Mesenchymal stem cell (in vitro differentiated cells and primary cell): ENCODE data around the gene GRB7.

Source experiments
- DNase-seq: peaks from one replicate; pipeline ENCODE4 v3.0.0-alpha.2; 2013
- H2AFZ ChIP-seq: one replicate; pipeline ENCODE4 v1.6.1; 2013; ENCODE audit warnings: low read depth, mild to moderate bottlenecking, control low read depth, inconsistent platforms, low read length, moderate library complexity
- H2AK5ac ChIP-seq: 2 replicates; pipeline ENCODE4 v1.6.1; 2013; ENCODE audit warnings: low read length, moderate library complexity, mild to moderate bottlenecking, inconsistent platforms; ENCODE audit not compliant: severe bottlenecking
- H2BK120ac ChIP-seq: one replicate; pipeline ENCODE4 v1.6.1; 2013; ENCODE audit warnings: low read depth, mild to moderate bottlenecking, inconsistent platforms, low read length, moderate library complexity
- H2BK12ac ChIP-seq, 2 experiments: one replicate each; pipeline ENCODE4 v1.6.1; 2013; ENCODE audit warnings: inconsistent platforms in 2 of 2, low read length in 2 of 2, mild to moderate bottlenecking in 2 of 2, moderate library complexity in 2 of 2, control low read depth in 1 of 2
- H2BK15ac ChIP-seq: one replicate; pipeline ENCODE4 v1.6.1; 2013; ENCODE audit warnings: mild to moderate bottlenecking, low read depth, inconsistent platforms; ENCODE audit not compliant: poor library complexity, severe bottlenecking
- H2BK5ac ChIP-seq: 2 replicates; pipeline ENCODE4 v1.6.1; 2013; ENCODE audit warnings: low read depth, mild to moderate bottlenecking, low read length, control low read depth, inconsistent platforms; ENCODE audit not compliant: poor library complexity, severe bottlenecking
- H3K14ac ChIP-seq, 2 experiments: one replicate each; pipeline ENCODE4 v1.6.1; 2013; ENCODE audit warnings: inconsistent platforms in 2 of 2, low read length in 2 of 2, control low read depth in 1 of 2, mild to moderate bottlenecking in 1 of 2, moderate library complexity in 1 of 2
- H3K18ac ChIP-seq, 2 experiments: one replicate each; pipeline ENCODE4 v1.6.1; 2013; ENCODE audit warnings: inconsistent platforms in 2 of 2, low read length in 2 of 2, control low read depth in 1 of 2, low read depth in 1 of 2, mild to moderate bottlenecking in 1 of 2
- H3K23ac ChIP-seq, 2 experiments: one replicate each; pipeline ENCODE4 v1.6.1; 2013; ENCODE audit warnings: inconsistent platforms in 2 of 2, low read length in 2 of 2, mild to moderate bottlenecking in 2 of 2, moderate library complexity in 2 of 2, control low read depth in 1 of 2
- H3K27ac ChIP-seq: 2 replicates; pipeline ENCODE4 v1.5.1; 2013; ENCODE audit warnings: mild to moderate bottlenecking, moderate library complexity, low read length, control low read depth, inconsistent platforms; ENCODE audit not compliant: poor library complexity, severe bottlenecking
- H3K27me3 ChIP-seq, 2 experiments: 2 replicates each; pipeline versions ENCODE4 v1.6.1 to v1.7.0; 2013; ENCODE audit warnings: low read length in 2 of 2, mild to moderate bottlenecking in 2 of 2, moderate library complexity in 2 of 2, control low read depth in 1 of 2, inconsistent platforms in 1 of 2; ENCODE audit not compliant: control insufficient read depth in 1 of 2, insufficient read depth in 1 of 2
- H3K36me3 ChIP-seq, 2 experiments: 2 replicates each; pipeline versions ENCODE4 v1.6.1 to v1.7.0; 2013; ENCODE audit warnings: low read length in 2 of 2, control low read depth in 1 of 2, inconsistent platforms in 1 of 2, low read depth in 1 of 2, mild to moderate bottlenecking in 1 of 2; ENCODE audit not compliant: insufficient read depth in 2 of 2, control insufficient read depth in 1 of 2
- H3K4ac ChIP-seq, 2 experiments: one replicate each; pipeline ENCODE4 v1.6.1; 2013; ENCODE audit warnings: inconsistent platforms in 2 of 2, low read length in 2 of 2, mild to moderate bottlenecking in 2 of 2, moderate library complexity in 2 of 2, control low read depth in 1 of 2, low read depth in 1 of 2
- H3K4me1 ChIP-seq: 2 replicates; pipeline ENCODE4 v1.6.1; 2013; ENCODE audit warnings: low read depth, low read length, control low read depth; ENCODE audit not compliant: control insufficient read depth, insufficient read depth
- H3K4me2 ChIP-seq: 2 replicates; pipeline ENCODE4 v1.6.1; 2013; ENCODE audit warnings: low read length, mild to moderate bottlenecking, inconsistent platforms; ENCODE audit not compliant: poor library complexity, severe bottlenecking
- H3K4me3 ChIP-seq, 2 experiments: 2 replicates each; pipeline versions ENCODE4 v1.5.1 to v1.7.0; 2013; ENCODE audit warnings: low read length in 2 of 2, mild to moderate bottlenecking in 2 of 2, control low read depth in 1 of 2, low read depth in 1 of 2; ENCODE audit not compliant: insufficient read depth in 1 of 2
- H3K79me1 ChIP-seq: replicated peaks from 2 replicates; pipeline ENCODE4 v1.6.1; 2013; ENCODE audit warnings: mild to moderate bottlenecking, control low read depth, low read length, inconsistent platforms; ENCODE audit not compliant: poor library complexity, severe bottlenecking
- H3K9ac ChIP-seq: 2 replicates; pipeline ENCODE4 v1.7.0; 2013; ENCODE audit warnings: mild to moderate bottlenecking, low read length, moderate library complexity
- H3K9me3 ChIP-seq: 2 replicates; pipeline ENCODE4 v1.7.0; 2013; ENCODE audit warnings: mild to moderate bottlenecking, low read length; ENCODE audit not compliant: control insufficient read depth
- H4K8ac ChIP-seq: one replicate; pipeline ENCODE4 v1.6.1; 2013; ENCODE audit warnings: inconsistent platforms, mild to moderate bottlenecking, low read length, moderate library complexity
- H4K91ac ChIP-seq: one replicate; pipeline ENCODE4 v1.6.1; 2013; ENCODE audit warnings: mild to moderate bottlenecking, low read length, inconsistent platforms
- WGBS: methylation state at CpG from one replicate; pipeline ENCODE4 v1.1.7; 2013; ENCODE audit warnings: mixed read lengths; 5-methylcytosine and 5-hydroxymethylcytosine counted together

Gene GRB7

GRCh38 chr17:39775031-39775430 lies 37.3 kb downstream of the GRB7 start:
- Histone ChIP-seq H3K18ac (no peak overlapping the region), H4K91ac (no peak overlapping the region), H3K14ac (no peak overlapping the region), H3K9me3 (no peaks in the 10 kb centered on the region), H3K36me3 (no peaks in the 10 kb centered on the region), H3K4me2 (no peak overlapping the region), H2AK5ac (no peak overlapping the region), H3K9ac (no peak overlapping the region), H2AFZ (no peak overlapping the region), H2BK120ac (no peak overlapping the region), H2BK15ac (no peak overlapping the region), H3K4me1 (no peaks in the 10 kb centered on the region), H2BK5ac (no peak overlapping the region), H4K8ac (no peak overlapping the region), H2BK12ac (no peak overlapping the region), H3K27me3 (peaks cover 31 to 76% of the 10 kb centered on the region in 2 experiments), H3K4me3 (no peak overlapping the region), H3K79me1 (no peaks in the 10 kb centered on the region), H3K27ac (no peak overlapping the region), H3K23ac (no peak overlapping the region), H3K4ac (no peak overlapping the region)
- no peak for DNase-seq
- 100% methylated on average over 1 of the region's 2 CpGs for WGBS

DNA sequence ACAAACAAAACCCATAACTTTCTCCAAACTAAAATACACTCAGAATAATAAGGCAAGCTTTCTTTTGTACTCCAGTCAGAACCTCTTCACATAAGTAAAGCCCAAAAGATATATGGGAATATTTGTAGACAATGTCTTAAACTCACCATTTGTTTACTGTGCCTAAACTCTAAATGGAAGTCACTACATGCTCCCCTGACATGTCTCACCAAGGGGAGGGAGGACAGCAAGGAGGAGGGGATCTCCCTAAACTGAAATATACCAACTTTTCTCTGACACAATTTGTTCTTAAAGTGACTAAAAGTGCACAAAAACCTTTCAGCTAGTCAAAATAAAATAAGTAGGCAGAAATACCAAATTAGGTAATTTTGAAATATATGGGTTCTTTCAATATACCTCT lies 38.5 kb downstream of the GRB7 start:
- H4K8ac ChIP-seq, result no peak overlapping the region
- no peak overlapping the region for H3K14ac ChIP-seq
- no peak overlapping the region for H3K4ac ChIP-seq
- peaks cover 23 to 76% of the 10 kb centered on the region in 2 experiments for H3K27me3 ChIP-seq
- no peak overlapping the region for H3K18ac ChIP-seq
- H3K9ac ChIP-seq, result no peak overlapping the region
- no peak overlapping the region for H2AFZ ChIP-seq
- DNase-seq, result no peak
- no peaks in the 10 kb centered on the region for H3K9me3 ChIP-seq
- no peak overlapping the region for H2BK12ac ChIP-seq
- no peak overlapping the region for H4K91ac ChIP-seq
- H3K79me1 ChIP-seq, result no peaks in the 10 kb centered on the region
- H3K4me3 ChIP-seq, result no peak overlapping the region
- H2BK5ac ChIP-seq, result no peak overlapping the region
- H3K23ac ChIP-seq, result no peak overlapping the region
- no peak overlapping the region for H2BK120ac ChIP-seq
- no peak overlapping the region for H3K4me2 ChIP-seq
- H3K27ac ChIP-seq, result no peak overlapping the region
- H2AK5ac ChIP-seq, result no peak overlapping the region
- H3K4me1 ChIP-seq, result no peaks in the 10 kb centered on the region
- no peak overlapping the region for H2BK15ac ChIP-seq
- H3K36me3 ChIP-seq, result no peaks in the 10 kb centered on the region

DNA sequence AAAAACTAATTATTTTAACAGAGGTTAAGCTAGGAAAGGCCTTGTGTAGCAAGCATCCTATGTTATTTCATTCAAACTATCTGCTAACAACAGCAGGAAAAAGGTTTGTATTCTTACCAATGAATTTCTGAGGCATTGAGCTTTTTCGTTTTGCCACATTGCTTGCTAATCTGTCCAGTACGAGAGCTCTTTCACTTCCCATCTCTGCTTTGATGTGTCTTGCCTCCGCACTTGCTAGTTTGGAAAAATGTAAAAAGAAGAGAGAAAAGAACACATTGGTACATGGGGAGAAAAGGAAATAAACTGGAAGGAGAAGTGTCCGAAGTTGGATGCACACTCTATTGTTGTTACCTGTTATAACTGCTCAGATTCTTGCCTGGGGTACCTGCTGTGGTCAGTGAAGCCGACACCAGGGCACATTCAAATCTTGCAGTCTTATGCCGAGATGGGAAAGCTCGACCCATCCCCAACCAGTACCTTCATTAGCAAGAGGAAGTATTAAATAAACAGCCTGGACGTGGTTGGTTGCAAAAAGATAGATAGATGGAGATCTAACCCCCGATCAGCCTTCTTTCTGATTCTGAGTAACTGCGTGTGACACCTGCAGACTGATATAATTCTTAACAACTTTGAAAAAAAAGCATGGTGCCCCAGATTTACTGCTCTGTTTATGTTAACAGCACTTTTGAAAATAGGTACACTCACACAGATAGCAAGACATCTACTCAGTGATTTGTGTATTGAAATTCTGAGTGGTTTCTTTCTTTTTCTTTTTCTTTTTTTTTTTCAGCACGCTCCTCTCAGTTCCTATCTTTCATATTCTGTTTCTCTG lies 40.0 kb downstream of the GRB7 start:
- 71% methylated on average over 8 of the region's 11 CpGs for WGBS
- Histone ChIP-seq H2AK5ac (no peak overlapping the region), H3K4ac (no peak overlapping the region), H3K27me3 (peaks cover 19 to 83% of the 10 kb centered on the region in 2 experiments), H2AFZ (no peak overlapping the region), H3K4me2 (no peak overlapping the region), H3K4me1 (no peaks in the 10 kb centered on the region), H3K9me3 (no peaks in the 10 kb centered on the region), H4K8ac (no peak overlapping the region), H3K18ac (no peak overlapping the region), H3K23ac (no peak overlapping the region), H2BK12ac (no peak overlapping the region), H3K79me1 (no peaks in the 10 kb centered on the region), H2BK15ac (no peak overlapping the region), H4K91ac (no peak overlapping the region), H3K36me3 (no peaks in the 10 kb centered on the region), H3K4me3 (no peak overlapping the region), H2BK120ac (no peak overlapping the region), H3K27ac (no peak overlapping the region), H2BK5ac (no peak overlapping the region), H3K9ac (no peak overlapping the region), H3K14ac (no peak overlapping the region)
- no peak for DNase-seq

GRCh38 chr17:39781031-39781860 lies 43.5 kb downstream of the GRB7 start:
- Histone ChIP-seq H4K8ac (no peak overlapping the region), H3K18ac (no peak overlapping the region), H2BK15ac (no peak overlapping the region), H3K23ac (no peak overlapping the region), H3K27me3 (peaks cover 12 to 70% of the 10 kb centered on the region in 2 experiments), H2AK5ac (no peak overlapping the region), H3K36me3 (no peaks in the 10 kb centered on the region), H2BK12ac (no peak overlapping the region), H3K4me3 (no peak overlapping the region), H3K9me3 (no peaks in the 10 kb centered on the region), H3K9ac (no peak overlapping the region), H3K14ac (no peak overlapping the region), H4K91ac (no peak overlapping the region), H3K27ac (no peak overlapping the region), H2BK5ac (no peak overlapping the region), H3K4ac (no peak overlapping the region), H2BK120ac (no peak overlapping the region), H3K4me1 (no peaks in the 10 kb centered on the region), H3K4me2 (no peak overlapping the region), H2AFZ (no peak overlapping the region), H3K79me1 (no peaks in the 10 kb centered on the region)
- WGBS, result 62% methylated on average over 5 of the region's 6 CpGs
- DNase-seq, result no peak
